ENCODE results near the gene TEX51.

Gene TEX51

GRCh38 chr2:126910637-126911036 is 11.9 kb downstream of the TEX51 start:
- no peak overlapping the region for H3K9ac ChIP-seq (ENCODE audit: low read length)
- H3K4me3 ChIP-seq (ENCODE audit: low read length), result no peak overlapping the region
- no peaks in the 10 kb centered on the region for H3K27me3 ChIP-seq (ENCODE audit: control insufficient read depth, insufficient read depth, low read length)
- H3K9me3 ChIP-seq (ENCODE audit: control insufficient read depth, low read length), result no peaks in the 10 kb centered on the region
- H3K36me3 ChIP-seq (ENCODE audit: control insufficient read depth, insufficient read depth, low read length), result no peaks in the 10 kb centered on the region
- H3K4me1 ChIP-seq (ENCODE audit: control insufficient read depth, insufficient read depth, low read length), result no peaks in the 10 kb centered on the region

GRCh38 chr2:126911111-126911796 is 12.6 kb downstream of the TEX51 start:
- H3K4me1 ChIP-seq (ENCODE audit: control insufficient read depth, insufficient read depth, low read length), result no peaks in the 10 kb centered on the region
- H3K4me3 ChIP-seq (ENCODE audit: low read length), result no peak overlapping the region
- no peak overlapping the region for H3K9ac ChIP-seq (ENCODE audit: low read length)
- no peaks in the 10 kb centered on the region for H3K27me3 ChIP-seq (ENCODE audit: control insufficient read depth, insufficient read depth, low read length)
- H3K9me3 ChIP-seq (ENCODE audit: control insufficient read depth, low read length), result no peaks in the 10 kb centered on the region
- H3K36me3 ChIP-seq (ENCODE audit: control insufficient read depth, insufficient read depth, low read length), result no peaks in the 10 kb centered on the region

GRCh38 chr2:126912201-126912600 is 13.5 kb downstream of the TEX51 start:
- H3K9me3 ChIP-seq (ENCODE audit: control insufficient read depth, low read length), result no peaks in the 10 kb centered on the region
- H3K36me3 ChIP-seq (ENCODE audit: control insufficient read depth, insufficient read depth, low read length), result no peaks in the 10 kb centered on the region
- H3K4me3 ChIP-seq (ENCODE audit: low read length), result no peak overlapping the region
- no peaks in the 10 kb centered on the region for H3K4me1 ChIP-seq (ENCODE audit: control insufficient read depth, insufficient read depth, low read length)
- no peaks in the 10 kb centered on the region for H3K27me3 ChIP-seq (ENCODE audit: control insufficient read depth, insufficient read depth, low read length)
- no peak overlapping the region for H3K9ac ChIP-seq (ENCODE audit: low read length)

- Histone ChIP-seq H3K4me1 (ENCODE audit: control insufficient read depth, insufficient read depth, low read length) (no peaks in the 10 kb centered on the region), H3K9ac (ENCODE audit: low read length) (no peak overlapping the region), H3K9me3 (ENCODE audit: control insufficient read depth, low read length) (no peaks in the 10 kb centered on the region), H3K36me3 (ENCODE audit: control insufficient read depth, insufficient read depth, low read length) (no peaks in the 10 kb centered on the region), H3K27me3 (ENCODE audit: control insufficient read depth, insufficient read depth, low read length) (no peaks in the 10 kb centered on the region), H3K4me3 (ENCODE audit: low read length) (no peak overlapping the region)
These were observed 14.6 kb downstream of the TEX51 start for GRCh38 chr2:126913329-126913728.

- no peak overlapping the region for H3K4me3 ChIP-seq (ENCODE audit: low read length)
- no peak overlapping the region for H3K9ac ChIP-seq (ENCODE audit: low read length)
- no peaks in the 10 kb centered on the region for H3K27me3 ChIP-seq (ENCODE audit: control insufficient read depth, insufficient read depth, low read length)
- no peaks in the 10 kb centered on the region for H3K4me1 ChIP-seq (ENCODE audit: control insufficient read depth, insufficient read depth, low read length)
- H3K36me3 ChIP-seq (ENCODE audit: control insufficient read depth, insufficient read depth, low read length), result no peaks in the 10 kb centered on the region
- no peaks in the 10 kb centered on the region for H3K9me3 ChIP-seq (ENCODE audit: control insufficient read depth, low read length)
These were observed 15.4 kb downstream of the TEX51 start for GRCh38 chr2:126913881-126914615.

- Histone ChIP-seq H3K36me3 (ENCODE audit: control insufficient read depth, insufficient read depth, low read length) (no peaks in the 10 kb centered on the region), H3K9me3 (ENCODE audit: control insufficient read depth, low read length) (no peaks in the 10 kb centered on the region), H3K9ac (ENCODE audit: low read length) (no peak overlapping the region), H3K4me3 (ENCODE audit: low read length) (no peak overlapping the region), H3K27me3 (ENCODE audit: control insufficient read depth, insufficient read depth, low read length) (no peaks in the 10 kb centered on the region), H3K4me1 (ENCODE audit: control insufficient read depth, insufficient read depth, low read length) (no peaks in the 10 kb centered on the region)
These were observed 16.3 kb downstream of the TEX51 start for GRCh38 chr2:126914811-126915500.

GRCh38 chr2:126915903-126916302 is 17.2 kb downstream of the TEX51 start:
- Histone ChIP-seq H3K36me3 (ENCODE audit: control insufficient read depth, insufficient read depth, low read length) (no peaks in the 10 kb centered on the region), H3K27me3 (ENCODE audit: control insufficient read depth, insufficient read depth, low read length) (no peaks in the 10 kb centered on the region), H3K9ac (ENCODE audit: low read length) (no peak overlapping the region), H3K4me3 (ENCODE audit: low read length) (no peak overlapping the region), H3K4me1 (ENCODE audit: control insufficient read depth, insufficient read depth, low read length) (no peaks in the 10 kb centered on the region), H3K9me3 (ENCODE audit: control insufficient read depth, low read length) (no peaks in the 10 kb centered on the region)

- Histone ChIP-seq H3K9me3 (ENCODE audit: control insufficient read depth, low read length) (no peaks in the 10 kb centered on the region), H3K36me3 (ENCODE audit: control insufficient read depth, insufficient read depth, low read length) (no peaks in the 10 kb centered on the region), H3K9ac (ENCODE audit: low read length) (no peak overlapping the region), H3K4me1 (ENCODE audit: control insufficient read depth, insufficient read depth, low read length) (no peaks in the 10 kb centered on the region), H3K27me3 (ENCODE audit: control insufficient read depth, insufficient read depth, low read length) (no peaks in the 10 kb centered on the region), H3K4me3 (ENCODE audit: low read length) (no peak overlapping the region)
These were observed 18.1 kb downstream of the TEX51 start for GRCh38 chr2:126916744-126917143.

GRCh38 chr2:126921066-126921465 is 22.4 kb downstream of the TEX51 start:
- H3K4me1 ChIP-seq (ENCODE audit: control insufficient read depth, insufficient read depth, low read length), result no peaks in the 10 kb centered on the region

GRCh38 chr2:126930970-126931590 is 32.4 kb downstream of the TEX51 start:
- Histone ChIP-seq H3K36me3 (ENCODE audit: control insufficient read depth, insufficient read depth, low read length) (no peaks in the 10 kb centered on the region), H3K9ac (ENCODE audit: low read length) (no peak overlapping the region), H3K9me3 (ENCODE audit: control insufficient read depth, low read length) (no peaks in the 10 kb centered on the region), H3K4me3 (ENCODE audit: low read length) (no peak overlapping the region), H3K27me3 (ENCODE audit: control insufficient read depth, insufficient read depth, low read length) (no peaks in the 10 kb centered on the region), H3K4me1 (ENCODE audit: control insufficient read depth, insufficient read depth, low read length) (no peaks in the 10 kb centered on the region)

More at GRCh38 chr2:126921066-126921465, 22.4 kb downstream of the TEX51 start:
- no peaks in the 10 kb centered on the region for H3K36me3 ChIP-seq (ENCODE audit: control insufficient read depth, insufficient read depth, low read length)
- no peaks in the 10 kb centered on the region for H3K27me3 ChIP-seq (ENCODE audit: control insufficient read depth, insufficient read depth, low read length)
- no peak overlapping the region for H3K9ac ChIP-seq (ENCODE audit: low read length)
- H3K9me3 ChIP-seq (ENCODE audit: control insufficient read depth, low read length), result no peaks in the 10 kb centered on the region
- no peak overlapping the region for H3K4me3 ChIP-seq (ENCODE audit: low read length)

GRCh38 chr2:126932529-126932928 is 33.8 kb downstream of the TEX51 start:
- Histone ChIP-seq H3K27me3 (ENCODE audit: control insufficient read depth, insufficient read depth, low read length) (no peaks in the 10 kb centered on the region), H3K9ac (ENCODE audit: low read length) (no peak overlapping the region), H3K36me3 (ENCODE audit: control insufficient read depth, insufficient read depth, low read length) (no peaks in the 10 kb centered on the region), H3K4me1 (ENCODE audit: control insufficient read depth, insufficient read depth, low read length) (no peaks in the 10 kb centered on the region), H3K4me3 (ENCODE audit: low read length) (no peak overlapping the region), H3K9me3 (ENCODE audit: control insufficient read depth, low read length) (no peaks in the 10 kb centered on the region)
